GM10847 (cell line): ENCODE measurements around the gene SYNRG.

ENCODE experiments used
- POLR2A ChIP-seq: IDR thresholded peaks from 2 replicates; pipeline ENCODE4 v1.6.1; 2011; ENCODE audit not compliant: insufficient read length; ENCODE audit errors: extremely low read depth

Gene SYNRG

DNA sequence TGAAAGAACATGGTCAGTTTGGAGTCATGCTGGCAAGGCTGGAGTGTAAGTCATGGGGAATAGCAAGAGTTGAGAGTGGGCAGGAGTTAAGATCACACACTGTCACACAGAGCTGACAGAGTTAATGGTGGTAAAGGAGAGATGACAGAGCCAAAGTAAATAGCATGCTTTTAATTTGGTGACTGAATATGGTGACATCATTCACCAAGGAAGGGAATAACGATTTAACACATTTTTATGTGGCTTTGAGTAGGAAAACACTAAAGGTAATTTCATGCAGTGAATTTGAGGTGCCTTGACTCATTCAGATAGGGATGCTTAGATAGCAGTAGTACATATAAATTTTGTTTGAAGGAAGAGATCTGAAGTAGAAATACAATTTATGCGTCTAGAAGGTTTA, 42.1 kb downstream of the SYNRG start:
- no peak for TF ChIP-seq POLR2A

DNA sequence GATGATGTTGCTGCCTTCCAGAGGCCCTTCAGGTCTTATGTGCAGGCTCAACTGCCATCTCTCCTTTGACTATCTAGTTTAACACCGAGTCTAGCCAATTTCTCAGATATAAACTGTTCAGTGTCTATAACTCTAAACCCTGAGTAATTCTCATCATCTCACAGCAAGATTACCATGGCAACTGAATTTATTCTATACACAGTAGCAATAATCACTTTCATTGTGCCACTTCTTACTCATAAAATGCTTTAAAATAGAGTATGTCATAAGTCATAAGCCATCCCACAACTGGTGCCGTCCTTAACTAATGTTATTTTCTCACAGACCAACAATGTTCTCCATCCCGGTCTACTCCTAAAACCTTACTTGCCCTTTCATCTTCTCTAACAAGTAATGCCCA, 45.0 kb downstream of the SYNRG start:
- TF ChIP-seq POLR2A = no peak

DNA sequence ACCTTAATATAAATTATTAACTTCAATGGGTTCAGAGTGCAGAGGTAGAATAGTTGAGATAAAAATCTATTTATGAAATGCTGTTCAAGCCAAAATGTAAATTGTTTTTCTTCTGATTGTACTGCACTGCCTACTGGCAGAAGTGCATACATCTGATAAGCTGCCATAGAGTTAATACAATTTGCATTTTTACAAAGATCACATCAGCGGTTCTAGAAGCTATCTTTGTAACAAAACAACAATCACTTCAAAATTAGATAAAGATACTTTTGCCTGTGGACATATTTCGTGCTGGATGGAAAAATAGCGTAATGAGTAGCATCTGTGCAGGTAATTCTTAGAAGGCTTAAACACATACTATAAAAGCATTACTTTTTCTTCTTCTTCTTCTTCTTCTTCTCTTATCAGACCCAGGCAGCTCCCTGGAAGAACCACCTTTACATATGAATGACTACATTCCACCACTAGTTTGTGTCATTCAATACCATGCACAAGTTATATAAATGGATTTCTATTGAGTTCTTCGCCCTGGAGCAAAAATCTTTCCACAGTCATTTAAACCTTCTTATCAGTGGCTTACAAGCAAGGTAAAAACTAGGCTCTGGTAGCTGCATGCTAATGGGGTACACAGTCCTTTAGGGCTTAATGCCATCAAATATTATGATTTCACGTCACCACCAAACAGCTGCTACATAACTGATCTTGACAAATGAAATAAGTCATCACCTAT, 47.0 kb downstream of the SYNRG start:
- no peak for TF ChIP-seq POLR2A

DNA sequence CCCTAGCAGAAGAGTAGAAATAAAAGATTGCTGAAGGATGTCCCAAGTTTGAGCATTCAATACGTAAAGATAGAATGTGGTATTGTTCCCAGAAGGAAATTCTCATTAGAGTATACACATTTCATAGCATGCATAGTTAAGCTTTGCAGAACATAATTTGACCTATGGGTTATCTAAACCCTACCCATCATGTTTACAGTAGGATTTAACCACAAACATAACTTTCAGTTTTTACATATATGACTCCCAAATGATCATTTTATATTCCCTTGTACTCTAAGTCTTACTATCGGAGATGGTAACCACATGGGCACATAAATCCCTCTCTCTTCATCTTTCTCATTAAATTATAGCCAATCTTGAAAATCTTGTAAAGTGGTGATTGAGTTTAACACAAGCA, 50.9 kb downstream of the SYNRG start:
- TF ChIP-seq POLR2A = no peak

DNA sequence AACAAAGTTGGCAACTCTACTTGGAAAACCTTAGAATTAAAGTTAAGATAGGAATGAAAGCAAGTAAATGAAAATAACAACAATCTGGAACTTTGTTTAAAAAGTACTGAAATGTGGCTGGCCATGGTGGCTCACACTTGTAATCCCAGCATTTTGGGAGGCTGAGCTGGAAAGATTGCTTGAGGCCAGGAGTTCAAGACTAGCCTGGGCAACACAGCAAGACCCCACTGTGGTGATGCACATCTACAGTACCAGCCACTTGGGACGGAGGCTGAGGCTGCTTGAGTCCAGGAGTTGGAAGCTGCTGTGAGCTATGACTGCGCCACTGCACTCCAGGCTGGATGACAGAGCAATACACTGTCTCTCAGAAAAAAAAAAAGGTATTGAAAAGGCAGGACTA, 51.7 kb downstream of the SYNRG start:
- no peak for TF ChIP-seq POLR2A

DNA sequence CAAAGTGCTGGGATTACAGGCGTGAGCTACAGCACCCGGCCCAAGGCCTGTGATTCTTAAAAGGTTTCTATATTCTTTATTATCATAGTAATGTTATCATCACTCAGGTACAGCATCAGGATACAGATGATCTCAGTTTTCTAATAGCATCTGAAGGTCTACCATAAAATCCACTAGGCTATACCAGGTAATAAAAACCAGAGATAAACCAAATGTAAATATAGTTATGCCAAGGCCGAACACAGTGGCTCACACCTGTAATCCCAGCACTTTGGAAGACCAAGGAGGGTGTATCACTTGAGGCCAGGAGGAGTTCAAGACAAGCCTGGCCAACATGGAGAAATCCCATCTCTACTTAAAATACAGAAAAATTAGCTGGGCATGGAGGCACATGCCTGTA, 53.8 kb downstream of the SYNRG start:
- TF ChIP-seq POLR2A = no peak

DNA sequence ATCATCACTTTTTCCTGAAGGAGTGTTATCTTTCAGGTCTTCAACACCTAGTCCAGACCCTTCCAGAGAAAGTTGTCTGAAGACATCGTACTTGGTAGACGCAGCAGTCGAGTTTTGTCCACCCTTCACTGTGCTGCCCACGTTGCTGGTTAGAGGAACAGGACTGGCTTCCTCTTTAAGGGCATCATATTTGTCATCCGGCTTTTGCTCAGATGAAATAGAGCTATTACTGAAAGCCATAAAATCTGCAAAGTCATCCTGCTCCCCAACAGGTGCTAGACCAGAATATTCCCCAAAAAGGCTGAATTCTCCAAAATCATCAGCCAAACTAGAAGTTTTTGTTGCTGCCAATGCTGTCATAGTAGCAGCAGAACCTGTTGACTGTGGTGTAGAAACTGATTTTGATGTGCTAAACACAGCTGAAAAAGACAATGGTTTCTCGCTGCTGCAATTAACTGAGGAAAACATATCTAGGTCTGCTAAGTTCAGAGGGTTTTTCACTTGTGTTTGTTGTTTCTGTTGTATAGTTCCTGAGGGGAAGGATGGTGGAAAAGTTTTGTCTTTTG, 55.7 kb downstream of the SYNRG start:
- no peak for TF ChIP-seq POLR2A

DNA sequence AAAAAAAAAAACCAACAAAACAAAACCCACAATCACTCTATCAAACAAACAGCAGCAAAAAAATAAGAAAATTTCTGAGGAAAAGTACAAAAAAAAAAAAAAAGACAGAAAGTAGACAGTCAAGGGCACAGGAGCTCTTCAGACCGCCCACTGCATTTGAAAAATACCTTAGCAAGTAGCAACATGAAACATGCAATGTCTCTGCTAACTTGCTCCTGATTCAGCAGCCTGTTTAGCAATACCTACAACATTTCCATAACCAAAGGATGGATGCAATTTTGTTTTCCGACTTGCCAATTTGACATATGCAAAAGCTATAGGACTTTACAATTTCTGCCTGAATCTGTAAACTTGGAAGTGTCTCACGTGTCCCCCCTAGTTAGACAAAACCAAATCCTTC, 57.4 kb downstream of the SYNRG start:
- TF ChIP-seq POLR2A = no peak

DNA sequence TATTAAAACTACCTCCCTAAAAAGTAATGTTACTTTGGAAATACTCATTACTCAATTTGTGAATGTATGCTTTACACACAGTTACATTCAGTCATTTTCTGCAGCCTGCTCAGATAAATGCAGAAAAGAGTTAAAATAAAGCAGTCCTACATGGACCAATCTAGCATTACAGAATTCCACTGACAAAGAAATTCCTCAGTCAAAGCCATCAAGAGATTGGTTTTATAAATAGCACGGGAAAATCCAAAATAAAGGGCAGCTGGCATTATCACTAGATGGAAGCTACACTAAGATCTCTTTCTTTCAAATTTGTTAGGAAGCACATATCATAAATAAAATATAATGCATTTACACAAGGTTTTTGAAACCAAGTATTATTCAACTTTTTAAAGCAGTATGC, 61.2 kb downstream of the SYNRG start:
- no peak for TF ChIP-seq POLR2A

DNA sequence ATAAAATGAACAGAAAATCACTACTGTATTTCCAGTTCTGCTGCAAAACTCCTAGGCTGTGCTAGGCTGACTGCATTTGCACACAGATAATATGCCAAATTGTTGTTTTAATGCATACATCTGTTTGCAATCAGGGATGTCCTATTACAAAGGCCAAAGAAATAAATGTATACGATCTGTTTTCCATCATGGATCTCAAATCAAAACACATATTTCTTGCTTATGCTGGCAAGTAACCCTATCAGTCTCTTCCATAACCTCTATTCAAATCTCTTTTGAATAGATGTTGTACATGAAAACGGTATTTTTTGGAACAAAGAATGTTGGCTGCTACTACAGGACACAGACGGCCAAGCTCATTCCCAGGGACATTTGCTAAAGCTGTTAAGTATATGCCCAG, 62.9 kb downstream of the SYNRG start:
- no peak for TF ChIP-seq POLR2A

DNA sequence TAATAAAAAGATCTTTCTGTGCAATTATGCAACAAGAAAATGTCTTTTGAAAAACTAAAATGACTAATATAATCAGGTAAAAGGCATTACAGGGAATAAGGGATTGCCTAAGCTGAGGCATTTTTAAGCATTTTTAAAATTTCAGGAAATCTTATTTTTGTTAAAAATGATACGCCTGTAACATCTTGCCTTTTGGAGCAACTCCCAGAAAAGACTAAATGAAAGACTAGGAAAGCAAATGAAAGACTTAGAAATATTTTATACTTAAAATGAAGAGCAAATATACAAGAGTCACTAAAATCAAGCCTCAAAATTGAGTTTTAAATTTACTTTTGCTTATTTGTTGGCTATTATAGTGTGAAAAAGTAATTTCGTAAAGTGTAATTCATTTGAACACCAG, 63.7 kb downstream of the SYNRG start:
- TF ChIP-seq POLR2A = no peak

DNA sequence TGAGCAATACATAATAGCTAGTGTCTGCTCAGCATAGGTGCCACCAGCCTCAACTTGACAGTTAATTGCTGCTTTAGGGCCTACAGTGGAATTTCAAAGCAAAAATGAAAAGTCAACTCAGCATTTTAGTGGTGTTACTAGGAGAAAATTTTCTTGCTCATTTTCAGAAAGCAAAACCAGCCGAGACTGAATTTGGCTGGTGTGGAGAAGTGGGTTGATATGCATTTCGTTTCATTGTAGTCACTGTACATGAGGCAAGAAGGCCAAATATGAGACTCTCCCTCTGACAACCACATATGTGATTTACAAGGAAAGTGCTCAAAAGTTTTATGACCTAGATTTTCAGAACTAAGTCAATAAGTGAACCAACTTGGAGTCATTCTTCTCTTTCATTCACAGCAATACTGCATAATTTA, 65.6 kb downstream of the SYNRG start:
- TF ChIP-seq POLR2A = no peak

DNA sequence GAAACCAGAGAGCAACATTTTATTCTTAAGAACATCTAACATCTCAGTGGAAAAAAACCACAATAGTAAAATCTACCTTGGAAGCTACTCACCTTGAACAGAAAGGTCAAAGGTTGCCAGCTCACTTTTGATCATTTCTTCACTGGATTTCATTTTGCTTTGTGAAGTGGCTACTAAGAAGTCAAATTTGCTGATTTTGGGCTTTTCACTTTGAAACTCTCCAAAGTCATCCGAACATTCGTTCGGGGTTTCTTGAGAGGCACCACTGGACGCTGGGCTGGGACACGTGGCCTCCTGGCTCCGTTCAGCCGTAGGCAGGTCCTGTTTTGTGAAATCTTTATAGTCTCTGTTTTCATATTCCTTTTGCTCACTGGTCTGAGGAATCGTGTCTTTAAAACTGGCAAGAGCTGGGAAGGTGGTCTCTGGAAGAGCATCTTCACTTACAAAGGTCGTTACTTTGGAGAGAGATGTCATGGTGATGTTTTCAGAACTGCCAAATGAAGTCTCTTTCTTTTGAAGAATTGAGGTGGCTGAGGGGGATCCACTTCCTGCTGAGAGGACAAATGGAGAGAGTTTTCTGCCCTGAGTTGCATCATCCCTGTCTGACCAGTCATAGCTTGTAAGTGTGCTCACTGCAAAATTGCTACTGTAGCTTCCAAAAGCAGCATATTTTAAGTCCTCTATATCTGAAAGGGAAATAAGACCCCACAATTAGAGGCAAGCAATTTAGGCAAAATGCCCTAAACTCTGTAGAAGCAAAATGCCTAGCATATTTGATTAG, 67.1 kb downstream of the SYNRG start:
- TF ChIP-seq POLR2A = no peak

DNA sequence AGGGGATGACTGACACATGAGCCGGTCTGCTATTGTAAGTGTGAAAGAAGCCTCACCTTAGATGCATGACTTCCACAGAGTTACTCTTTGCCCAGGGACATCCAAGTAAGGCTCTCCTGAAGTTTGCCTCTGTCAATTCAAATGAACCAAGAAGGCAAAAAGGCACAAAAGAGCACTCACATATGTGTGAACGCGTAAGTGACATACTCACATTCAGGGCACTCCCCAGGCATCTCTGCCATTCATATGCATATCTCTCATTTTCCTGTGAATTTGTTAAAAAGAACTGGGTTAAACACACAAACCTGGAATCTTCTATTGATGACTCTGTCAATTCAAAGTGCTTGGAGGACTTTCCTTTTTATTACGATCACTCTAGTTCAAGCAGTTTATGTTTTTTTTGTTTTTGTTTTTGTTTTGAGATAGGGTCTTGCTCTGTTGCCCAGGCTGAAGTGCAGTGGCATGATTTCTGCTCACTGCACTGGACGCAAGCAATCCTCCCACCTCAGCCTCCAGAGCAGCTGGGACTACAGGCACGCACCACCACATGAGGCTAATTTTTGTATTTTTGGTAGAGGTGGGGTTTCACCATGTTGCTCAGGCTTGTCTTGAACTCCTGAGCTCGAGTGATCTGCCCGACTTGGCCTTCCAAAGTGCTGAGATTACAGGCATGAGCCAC, 70.1 kb downstream of the SYNRG start:
- TF ChIP-seq POLR2A = no peak

DNA sequence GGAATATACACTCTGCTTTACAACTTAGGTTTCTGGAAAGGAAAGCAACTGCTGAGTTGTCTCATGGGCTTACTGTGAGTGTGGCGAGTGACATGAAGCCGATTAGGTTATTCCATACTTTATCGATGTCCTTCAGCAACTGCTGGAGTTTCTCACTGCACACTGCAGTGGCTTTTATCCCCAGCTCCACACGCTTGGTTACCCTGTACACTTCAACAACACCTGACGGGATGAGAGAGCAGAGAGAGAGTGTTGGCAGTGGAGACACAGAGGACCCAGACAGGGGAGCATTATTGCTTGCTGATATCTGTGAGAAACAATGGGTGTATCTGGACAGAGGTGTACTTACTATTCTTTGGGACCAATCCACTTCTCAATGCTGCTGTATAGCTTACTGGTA, 73.3 kb downstream of the SYNRG start:
- TF ChIP-seq POLR2A = no peak

DNA sequence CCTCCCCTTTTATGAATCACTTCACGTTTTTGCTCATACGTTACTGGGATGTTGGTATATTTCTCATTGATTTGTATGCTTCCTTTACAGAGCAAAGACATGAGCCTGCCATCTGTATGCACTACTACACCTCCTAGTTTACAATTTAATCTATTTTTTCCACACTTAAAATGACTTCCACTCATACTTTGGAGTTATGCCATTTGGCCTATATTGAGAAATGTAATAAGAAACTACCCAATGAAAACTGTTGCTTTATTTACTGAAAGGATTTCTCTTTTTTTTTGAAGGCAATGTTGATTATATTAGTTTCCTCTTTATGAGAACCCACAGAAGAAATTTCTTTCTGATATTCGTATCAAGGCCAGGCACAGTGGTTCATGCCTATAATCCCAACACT, 76.5 kb downstream of the SYNRG start:
- TF ChIP-seq POLR2A = no peak
